Kidney (tissue), 14 donors: ENCODE results near the gene SPTB. TPM values are rescaled to one million over a fixed set of nuclear protein-coding genes. Genes with fewer than 3 reads are reported as not detected.

ENCODE experiments used
- DNase-seq, 5 donors: peaks; one replicate each; pipeline ENCODE4 v3.0.0-alpha.2; 2013 to 2020
- FAIRE-seq: peaks from 2 replicates; lab custom pipeline; 2012; peaks lifted over from hg19 to GRCh38; lab: Jason Lieb, UNC
- H3K27ac ChIP-seq, 2 donors: one replicate each; pipeline ENCODE4 v1.7.0; 2013; ENCODE audit warnings: low read depth in 2 of 2, low read length in 2 of 2, inconsistent platforms in 1 of 2
- H3K27me3 ChIP-seq: one replicate; pipeline ENCODE4 v1.7.1; 2013; ENCODE audit warnings: low read length, inconsistent platforms; ENCODE audit not compliant: control insufficient read depth, insufficient read depth
- H3K36me3 ChIP-seq, 3 donors: one replicate each; pipeline versions ENCODE4 v1.7.0 to v1.7.1; 2013; ENCODE audit warnings: low read length in 3 of 3, control low read depth in 1 of 3, inconsistent platforms in 1 of 3; ENCODE audit not compliant: insufficient read depth in 3 of 3, control insufficient read depth in 2 of 3
- H3K4me1 ChIP-seq, 3 donors: one replicate each; pipeline versions ENCODE4 v1.7.0 to v1.7.1; 2013; ENCODE audit warnings: low read length in 3 of 3, inconsistent platforms in 1 of 3, low read depth in 1 of 3; ENCODE audit not compliant: control insufficient read depth in 2 of 3, insufficient read depth in 2 of 3
- H3K4me3 ChIP-seq, 3 donors: one replicate each; pipeline versions ENCODE4 v1.7.0 to v1.8.1; 2013; ENCODE audit warnings: low read length in 3 of 3, control low read depth in 1 of 3, inconsistent platforms in 1 of 3
- H3K9ac ChIP-seq, 3 donors: one replicate each; pipeline versions ENCODE4 v1.7.0 to v1.7.1; 2013; ENCODE audit warnings: low read length in 3 of 3, control low read depth in 1 of 3, inconsistent platforms in 1 of 3
- H3K9me3 ChIP-seq, 3 donors: one replicate each; pipeline versions ENCODE4 v1.7.0 to v1.7.1; 2013; ENCODE audit warnings: low read length in 3 of 3, control low read depth in 1 of 3, inconsistent platforms in 1 of 3; ENCODE audit not compliant: control insufficient read depth in 2 of 3, insufficient read depth in 1 of 3
- CTCF ChIP-seq: IDR thresholded peaks from 3 replicates; pipeline ENCODE4 v1.5.1; 2012; ENCODE audit warnings: mild to moderate bottlenecking, moderate library complexity, borderline replicate concordance; ENCODE audit not compliant: insufficient read depth; ENCODE audit errors: extremely low read depth
- intact Hi-C: fragments of 100-400 bp; cut with DNase I; formaldehyde crosslinking; loops from one replicate; pipeline ENCODE4 v1.11.1; 2022
- polyA plus RNA-seq: library from polyadenylated mRNA; stranded (reverse); fragments of 350-450 nt; fragmentation: Illumina TruSeq; extraction: RNeasy Lipid Tissue Mini Kit (QIAGEN cat#74804); gene quantifications from one replicate; pipeline ENCODE4 v1.2.3, GENCODE V29; 2014; ENCODE audit warnings: low read depth, low replicate concordance; ENCODE audit not compliant: insufficient read depth
- total RNA-seq: library from RNA; stranded (reverse); fragmentation: NEBNext Ultra II Directional; extraction: Animal tissue kit (Norgen Biotek cat#: 25700); gene quantifications from one replicate; pipeline ENCODE4 v1.2.1, GENCODE V29; 2021
- donor health status: control.
- donor health status: control.
- donor health status: control.
- donor health status: control.
- donor health status: control.
- donor health status: DM: yes; HTN: yes; CAD: no.
- donor health status: Normal renal cell carcinoma (clear cell type).

SPTB gene
- total and polyA plus RNA-seq, 2 donors from 2014 or later, result 1.7 to 2.2 TPM

- intact Hi-C loops, result no loop called here
- H3K9me3 ChIP-seq, result no peaks in the 10 kb centered on the region
- no peak overlapping the region for H3K9ac ChIP-seq
- no peak overlapping the region for H3K27ac ChIP-seq
- no peak for DNase-seq
- no peak overlapping the region for H3K4me3 ChIP-seq
- H3K27me3 ChIP-seq, result no peaks in the 10 kb centered on the region
- H3K4me1 ChIP-seq, result no peaks in the 10 kb centered on the region
- no peak for TF ChIP-seq CTCF
- H3K36me3 ChIP-seq, result peaks cover 4 to 27% (median 26%) of the 10 kb centered on the region in 3 donors
- FAIRE-seq, result no peak
Measured at GRCh38 chr14:64927031-64927430, 47.3 kb upstream of the SPTB start.

GRCh38 chr14:64926398-64926995, 46.8 kb upstream of the SPTB start:
- FAIRE-seq, result no peak
- DNase-seq, result no peak
- intact Hi-C loops, result no loop called here
- H3K27ac ChIP-seq, result no peak overlapping the region
- H3K36me3 ChIP-seq, result peaks cover 4 to 27% (median 22%) of the 10 kb centered on the region in 3 donors
- H3K4me1 ChIP-seq, result no peaks in the 10 kb centered on the region
- H3K27me3 ChIP-seq, result no peaks in the 10 kb centered on the region
- no peak overlapping the region for H3K4me3 ChIP-seq
- H3K9me3 ChIP-seq, result no peaks in the 10 kb centered on the region
- H3K9ac ChIP-seq, result no peak overlapping the region
- no peak for TF ChIP-seq CTCF

GRCh38 chr14:64923015-64923414, 43.3 kb upstream of the SPTB start:
- TF ChIP-seq CTCF, result no peak
- FAIRE-seq, result no peak

More at GRCh38 chr14:64923015-64923414, 43.3 kb upstream of the SPTB start:
- Histone ChIP-seq H3K9ac (no peak overlapping the region), H3K4me1 (peaks cover 0 to 4% (median 0%) of the 10 kb centered on the region in 3 donors), H3K36me3 (peaks cover 0 to 22% (median 18%) of the 10 kb centered on the region in 3 donors), H3K27ac (no peak overlapping the region), H3K27me3 (no peaks in the 10 kb centered on the region), H3K4me3 (no peak overlapping the region), H3K9me3 (no peaks in the 10 kb centered on the region)
- intact Hi-C loops, result no loop called here
- DNase-seq, result no peak
